ENCODE data around the gene UGT1A7.
"Not testable (repeated sequence)": the region's sequence is repeated elsewhere in the genome, so short reads cannot be mapped to it uniquely, and the experiment has no call there.

UGT1A7 gene

GRCh38 chr2:233714121-233714520, 32.4 kb downstream of the UGT1A7 start:
- DNase-seq = no peak

GRCh38 chr2:233718552-233718951, 36.9 kb downstream of the UGT1A7 start, which contains the start of gene UGT1A4:
UGT1A4 (plus strand) TSS chr2:233718736; CDS start chr2:233718821, 85 bp downstream.
- no peak for DNase-seq

GRCh38 chr2:233728723-233729301, 47.1 kb downstream of the UGT1A7 start, which contains the start of gene UGT1A3:
UGT1A3 (plus strand) TSS chr2:233729042; CDS start chr2:233729127, 85 bp downstream.
- DNase-seq = no peak

DNA sequence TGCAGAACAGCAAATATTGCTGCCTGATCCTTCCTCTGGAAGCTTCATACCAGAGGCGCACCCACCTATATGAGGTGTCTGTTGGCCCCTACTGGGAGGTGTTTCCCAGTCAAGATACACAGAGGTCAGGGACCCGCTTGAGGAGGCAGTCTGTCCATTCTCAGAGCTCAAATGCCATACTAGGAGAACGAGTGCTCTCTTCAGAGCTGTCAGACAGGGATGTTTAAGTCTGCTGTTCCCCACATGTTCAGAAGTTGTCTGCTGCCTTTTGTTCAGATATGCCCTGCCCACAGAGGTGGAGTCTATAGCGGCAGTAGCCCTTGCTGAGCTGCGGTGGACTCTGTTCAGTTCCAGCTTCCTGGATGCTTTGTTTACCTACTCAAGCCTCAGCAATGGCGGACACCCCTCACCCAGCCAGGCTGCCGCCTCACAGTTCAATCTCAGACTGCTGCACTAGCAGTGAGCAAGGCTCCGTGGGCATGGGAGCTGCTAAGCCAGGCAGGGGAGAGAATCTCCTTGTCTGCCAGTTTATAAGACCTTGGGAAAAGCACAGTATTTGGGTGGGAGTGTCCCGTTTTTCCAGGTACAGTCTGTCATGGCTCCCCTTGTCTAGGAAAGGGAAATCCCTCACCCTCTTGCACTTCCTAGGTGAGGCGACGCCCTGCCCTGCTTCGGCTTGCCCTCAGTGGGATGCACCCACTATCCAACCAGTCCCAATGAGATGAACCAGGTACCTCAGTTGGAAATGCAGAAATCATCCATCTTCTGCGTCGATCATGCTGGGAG, 55.4 kb downstream of the UGT1A7 start:
- DNase-seq = not testable (repeated sequence)

GRCh38 chr2:233740870-233741269, 59.2 kb downstream of the UGT1A7 start:
- DNase-seq = no peak

DNA sequence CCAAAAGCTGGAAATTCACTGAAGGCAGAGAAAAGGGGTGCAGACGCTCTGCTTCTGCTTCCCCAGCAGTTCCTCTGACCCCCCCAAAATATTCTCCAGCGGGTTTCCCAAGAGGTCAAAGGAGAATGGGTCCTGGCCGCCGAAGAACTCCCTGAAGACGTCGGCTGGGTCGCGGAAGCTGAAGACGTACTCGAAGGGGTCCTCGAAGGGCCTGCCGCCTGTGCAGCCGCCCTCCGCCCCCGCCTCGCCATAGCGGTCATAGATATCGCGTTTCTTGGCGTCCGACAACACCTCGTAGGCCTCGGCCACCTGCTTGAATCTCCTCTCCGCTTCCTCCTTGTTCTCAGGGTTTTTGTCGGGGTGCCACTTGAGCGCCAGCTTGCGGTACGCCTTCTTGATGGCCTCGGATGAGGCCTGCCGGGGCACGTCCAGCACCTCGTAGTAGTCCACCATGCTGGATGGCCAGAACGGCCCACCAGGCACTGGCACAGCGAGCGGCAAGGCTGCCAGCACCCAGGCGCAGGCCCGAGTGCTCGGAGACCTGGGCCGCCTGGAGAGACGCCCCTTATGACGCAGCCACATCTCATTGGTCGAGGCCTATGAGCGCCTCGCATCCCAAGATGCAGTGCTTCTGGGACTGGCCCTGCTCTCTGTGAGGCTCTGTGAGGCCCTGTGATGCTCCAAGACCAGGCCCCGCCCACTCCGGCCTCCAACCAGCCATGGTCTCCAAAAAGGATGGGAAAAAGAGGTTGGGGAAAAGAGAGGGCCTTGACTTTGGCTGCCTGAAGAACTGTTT, 62.0 kb downstream of the UGT1A7 start:
- DNase-seq = no peak

DNA sequence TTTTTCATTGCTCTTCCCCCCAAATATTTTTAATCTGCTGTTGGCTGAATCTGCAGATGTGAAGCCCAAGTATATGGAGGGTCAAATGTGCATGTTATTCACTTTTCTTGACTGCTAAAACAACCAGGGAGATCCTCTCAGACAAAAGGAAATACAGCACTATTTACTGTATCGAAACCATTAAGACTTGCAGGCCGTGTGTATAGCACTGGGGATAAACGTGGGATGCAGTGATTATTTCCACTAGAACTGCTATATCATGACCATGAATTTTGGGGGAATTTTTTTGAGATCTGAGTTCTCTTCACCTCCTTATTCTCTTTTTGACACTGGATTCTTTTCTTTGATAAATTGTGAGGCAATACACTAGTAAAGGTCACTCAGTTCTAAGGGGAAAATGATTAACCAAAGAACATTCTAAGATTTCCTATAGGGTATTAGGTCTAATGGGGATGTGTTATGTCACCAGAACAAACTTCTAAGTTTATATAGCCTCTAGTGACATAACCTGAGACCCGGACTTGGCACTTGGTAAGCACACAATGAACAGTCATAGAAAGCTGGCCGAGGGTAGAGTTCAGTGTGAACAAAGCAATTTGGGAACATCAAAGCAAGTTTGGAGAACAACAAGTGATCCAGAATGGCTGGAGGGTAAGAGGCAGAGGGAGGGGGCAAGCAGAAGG, 63.5 kb downstream of the UGT1A7 start:
- DNase-seq = no peak

DNA sequence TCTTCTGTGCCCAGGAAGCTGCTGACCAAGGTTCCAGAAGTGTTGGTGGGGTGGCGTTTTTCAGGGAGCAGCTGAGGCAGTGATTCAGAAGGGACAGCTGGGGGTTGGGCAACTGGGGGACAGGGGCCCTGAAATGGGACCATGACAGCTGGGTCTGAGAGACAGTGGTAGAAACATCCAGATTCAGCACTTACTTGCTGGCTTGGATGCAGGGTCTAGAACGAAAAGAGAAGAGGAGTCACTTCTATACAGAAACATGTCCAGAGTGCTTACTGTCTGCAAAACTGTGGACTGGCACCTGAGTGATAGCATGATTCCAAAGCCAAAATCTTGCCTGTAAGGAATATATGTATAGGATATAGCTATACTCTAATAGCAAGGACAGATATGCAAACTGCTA, 64.1 kb downstream of the UGT1A7 start:
- not testable (repeated sequence) for DNase-seq

GRCh38 chr2:233746475-233747282, 65.0 kb downstream of the UGT1A7 start:
- DNase-seq = no peak

DNA sequence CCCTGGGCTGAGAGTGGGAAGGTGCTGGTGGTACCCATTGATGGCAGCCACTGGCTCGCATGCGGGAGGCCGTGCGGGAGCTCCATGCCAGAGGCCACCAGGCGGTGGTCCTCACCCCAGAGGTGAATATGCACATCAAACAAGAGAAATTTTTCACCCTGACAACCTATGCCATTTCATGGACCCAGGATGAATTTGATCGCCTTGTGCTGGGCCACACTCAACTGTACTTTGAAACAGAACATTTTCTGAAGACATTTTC, 65.5 kb downstream of the UGT1A7 start:
- no peak for DNase-seq

DNA sequence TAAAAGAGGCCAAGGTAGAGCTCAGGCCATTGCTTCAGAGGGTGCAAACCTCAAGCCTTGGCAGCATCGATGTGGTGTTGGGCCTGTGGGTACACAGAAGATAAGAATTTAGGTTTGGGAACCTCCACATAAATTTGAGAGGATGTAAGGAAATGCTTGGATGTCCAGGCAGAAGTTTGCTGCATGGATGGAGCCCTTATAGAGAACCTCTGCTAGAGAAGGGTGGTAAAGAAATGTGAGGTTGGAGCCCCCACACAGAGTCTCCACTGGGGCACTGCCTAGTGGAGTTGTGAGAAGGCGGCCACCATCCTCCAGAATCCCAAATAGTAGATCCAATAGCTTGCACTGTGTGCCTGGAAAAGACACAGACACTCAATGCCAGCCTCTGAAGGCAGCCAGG, 69.0 kb downstream of the UGT1A7 start:
- DNase-seq = not testable (repeated sequence)

GRCh38 chr2:233751212-233752009, 69.7 kb downstream of the UGT1A7 start:
- not testable (repeated sequence) for DNase-seq

- no peak for DNase-seq
These were observed 73.3 kb downstream of the UGT1A7 start for GRCh38 chr2:233754872-233755611.

DNA sequence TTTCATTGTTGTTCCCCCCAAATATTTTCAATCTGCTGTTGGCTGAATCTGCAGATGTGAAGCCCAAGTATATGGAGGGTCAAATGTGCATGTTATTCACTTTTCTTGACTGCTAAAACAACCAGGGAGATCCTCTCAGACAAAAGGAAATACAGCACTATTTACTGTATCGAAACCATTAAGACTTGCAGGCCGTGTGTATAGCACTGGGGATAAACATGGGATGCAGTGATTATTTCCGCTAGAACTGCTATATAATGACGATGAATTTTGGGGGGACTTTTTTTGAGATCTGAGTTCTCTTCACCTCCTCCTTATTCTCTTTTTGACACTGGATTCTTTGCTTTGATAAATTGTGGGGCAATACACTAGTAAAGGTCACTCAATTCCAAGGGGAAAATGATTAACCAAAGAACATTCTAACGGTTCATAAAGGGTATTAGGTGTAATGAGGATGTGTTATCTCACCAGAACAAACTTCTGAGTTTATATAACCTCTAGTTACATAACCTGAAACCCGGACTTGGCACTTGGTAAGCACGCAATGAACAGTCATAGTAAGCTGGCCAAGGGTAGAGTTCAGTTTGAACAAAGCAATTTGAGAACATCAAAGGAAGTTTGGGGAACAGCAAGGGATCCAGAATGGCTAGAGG, 74.9 kb downstream of the UGT1A7 start:
- DNase-seq = no peak

DNA sequence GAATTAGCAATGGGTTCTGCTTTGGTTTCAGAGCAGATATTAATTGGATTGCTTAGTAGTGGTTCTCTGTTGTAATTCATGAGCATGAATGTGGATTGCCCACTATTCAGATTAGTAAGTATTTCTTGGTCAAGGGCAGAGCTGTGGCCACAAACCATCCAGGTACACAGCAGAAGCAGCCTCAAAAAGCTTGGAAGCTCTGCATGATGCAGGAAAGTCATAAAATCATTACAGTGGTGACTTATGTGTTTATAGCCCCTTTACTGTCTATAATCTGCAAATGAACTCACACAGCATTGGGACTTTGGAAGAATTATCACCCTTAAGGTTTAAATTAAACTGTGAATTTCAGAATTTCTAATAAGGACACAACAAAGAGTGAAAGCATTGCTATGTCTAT, 76.4 kb downstream of the UGT1A7 start:
- no peak for DNase-seq

GRCh38 chr2:233758849-233759248, 77.1 kb downstream of the UGT1A7 start:
- no peak for DNase-seq

GRCh38 chr2:233760043-233760442, 78.3 kb downstream of the UGT1A7 start, which contains the start of gene UGT1A1:
UGT1A1 (plus strand) TSS chr2:233760270; CDS start chr2:233760288, 18 bp downstream.
- no peak for DNase-seq

GRCh38 chr2:233761040-233761769, 79.5 kb downstream of the UGT1A7 start:
- DNase-seq = no peak

DNA sequence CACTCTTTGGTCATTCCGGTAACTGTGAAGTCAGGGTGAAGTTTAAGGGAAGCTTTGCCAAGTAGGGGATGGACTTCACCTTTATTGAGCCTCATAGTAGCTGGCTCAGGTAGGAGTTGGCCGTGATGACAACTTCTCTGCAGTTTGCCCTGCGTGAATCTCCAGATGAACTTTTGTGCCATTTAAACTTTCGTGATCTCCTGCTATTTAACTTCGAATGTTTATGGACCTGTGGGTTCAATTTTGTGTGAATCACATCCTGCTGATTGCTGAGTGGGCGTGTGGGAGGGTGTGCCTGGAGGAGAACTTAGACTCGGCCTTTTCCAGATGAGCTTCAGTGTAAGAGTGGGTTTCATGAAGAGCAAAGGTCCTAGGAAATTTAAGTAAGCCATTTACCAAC, 82.6 kb downstream of the UGT1A7 start:
- DNase-seq = no peak

All from effector CD8-positive, alpha-beta T cell (primary cell).